Measurements from ENCODE around the gene COCH. TPM values are rescaled to one million over a fixed set of nuclear protein-coding genes. Genes with fewer than 3 reads are reported as not detected.

COCH gene
- total RNA-seq, 1 donor from 2014 or later, result 0.79 TPM

DNA sequence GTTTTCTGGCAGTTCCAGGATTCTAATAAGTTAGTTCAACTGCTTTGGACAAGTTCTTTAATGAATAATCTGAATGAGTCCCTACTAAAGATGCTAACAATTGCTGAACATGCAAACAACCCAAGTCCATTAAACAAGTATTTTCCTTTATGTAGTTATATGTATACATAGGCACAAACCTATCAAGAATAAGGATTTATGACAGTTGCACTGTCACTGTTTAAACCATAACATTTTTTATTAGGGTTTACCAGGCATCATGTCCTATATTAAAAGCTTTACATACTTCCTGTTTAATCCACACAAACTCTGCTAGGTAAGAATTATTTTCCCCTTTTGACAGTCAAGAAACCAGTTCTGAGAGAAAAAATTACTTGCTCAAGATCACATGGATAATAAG, 31.9 kb upstream of the COCH start:
- no peak overlapping the region for H3K4me2 ChIP-seq (ENCODE audit: low read length)
- no peaks in the 10 kb centered on the region for H3K9me3 ChIP-seq (ENCODE audit: insufficient read depth, low read depth, low read length)
- H3K36me3 ChIP-seq (ENCODE audit: insufficient read depth, low read length), result no peaks in the 10 kb centered on the region
- H3K9me3 Mint-ChIP-seq (ENCODE audit: unreplicated experiment), result no peaks in the 10 kb centered on the region
- H3K27me3 Mint-ChIP-seq (ENCODE audit: low read depth, unreplicated experiment), result peaks cover 2% of the 10 kb centered on the region
- H3K27ac Mint-ChIP-seq (ENCODE audit: unreplicated experiment), result no peak overlapping the region
- DNase-seq (ENCODE audit: low read depth), result no peak
- no peaks in the 10 kb centered on the region for H4K20me1 ChIP-seq (ENCODE audit: insufficient read depth, low read length)
- H3K36me3 Mint-ChIP-seq (ENCODE audit: low read depth, unreplicated experiment), result no peaks in the 10 kb centered on the region
- no peaks in the 10 kb centered on the region for H3K27me3 ChIP-seq (ENCODE audit: insufficient read depth, low read length)
- H3K4me1 ChIP-seq (ENCODE audit: insufficient read depth, low read length), result no peaks in the 10 kb centered on the region
- no peak overlapping the region for H3K27ac ChIP-seq (ENCODE audit: low read depth, low read length)
- no peak overlapping the region for H3K4me3 Mint-ChIP-seq (ENCODE audit: unreplicated experiment)
- H3K4me3 ChIP-seq (ENCODE audit: insufficient read depth, low read depth, low read length), result no peak overlapping the region
- no peaks in the 10 kb centered on the region for H3K79me2 ChIP-seq (ENCODE audit: insufficient read depth, low read length)
- no peaks in the 10 kb centered on the region for H3K4me1 Mint-ChIP-seq (ENCODE audit: low read depth, unreplicated experiment)
- TF ChIP-seq EZH2 (IDR thresholded peaks at IDR 0.05; ENCODE audit: insufficient read depth, low read length), result no peak
- TF ChIP-seq, protein P1, sequence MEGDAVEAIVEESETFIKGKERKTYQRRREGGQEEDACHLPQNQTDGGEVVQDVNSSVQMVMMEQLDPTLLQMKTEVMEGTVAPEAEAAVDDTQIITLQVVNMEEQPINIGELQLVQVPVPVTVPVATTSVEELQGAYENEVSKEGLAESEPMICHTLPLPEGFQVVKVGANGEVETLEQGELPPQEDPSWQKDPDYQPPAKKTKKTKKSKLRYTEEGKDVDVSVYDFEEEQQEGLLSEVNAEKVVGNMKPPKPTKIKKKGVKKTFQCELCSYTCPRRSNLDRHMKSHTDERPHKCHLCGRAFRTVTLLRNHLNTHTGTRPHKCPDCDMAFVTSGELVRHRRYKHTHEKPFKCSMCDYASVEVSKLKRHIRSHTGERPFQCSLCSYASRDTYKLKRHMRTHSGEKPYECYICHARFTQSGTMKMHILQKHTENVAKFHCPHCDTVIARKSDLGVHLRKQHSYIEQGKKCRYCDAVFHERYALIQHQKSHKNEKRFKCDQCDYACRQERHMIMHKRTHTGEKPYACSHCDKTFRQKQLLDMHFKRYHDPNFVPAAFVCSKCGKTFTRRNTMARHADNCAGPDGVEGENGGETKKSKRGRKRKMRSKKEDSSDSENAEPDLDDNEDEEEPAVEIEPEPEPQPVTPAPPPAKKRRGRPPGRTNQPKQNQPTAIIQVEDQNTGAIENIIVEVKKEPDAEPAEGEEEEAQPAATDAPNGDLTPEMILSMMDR (IDR thresholded peaks at IDR 0.05; ENCODE audit: insufficient read depth, low read depth, low read length), result no peak
- no peak overlapping the region for H2AFZ ChIP-seq (ENCODE audit: low read depth, low read length)
- no peak for FAIRE-seq
- H3K9ac ChIP-seq (ENCODE audit: low read length), result no peak overlapping the region

DNA sequence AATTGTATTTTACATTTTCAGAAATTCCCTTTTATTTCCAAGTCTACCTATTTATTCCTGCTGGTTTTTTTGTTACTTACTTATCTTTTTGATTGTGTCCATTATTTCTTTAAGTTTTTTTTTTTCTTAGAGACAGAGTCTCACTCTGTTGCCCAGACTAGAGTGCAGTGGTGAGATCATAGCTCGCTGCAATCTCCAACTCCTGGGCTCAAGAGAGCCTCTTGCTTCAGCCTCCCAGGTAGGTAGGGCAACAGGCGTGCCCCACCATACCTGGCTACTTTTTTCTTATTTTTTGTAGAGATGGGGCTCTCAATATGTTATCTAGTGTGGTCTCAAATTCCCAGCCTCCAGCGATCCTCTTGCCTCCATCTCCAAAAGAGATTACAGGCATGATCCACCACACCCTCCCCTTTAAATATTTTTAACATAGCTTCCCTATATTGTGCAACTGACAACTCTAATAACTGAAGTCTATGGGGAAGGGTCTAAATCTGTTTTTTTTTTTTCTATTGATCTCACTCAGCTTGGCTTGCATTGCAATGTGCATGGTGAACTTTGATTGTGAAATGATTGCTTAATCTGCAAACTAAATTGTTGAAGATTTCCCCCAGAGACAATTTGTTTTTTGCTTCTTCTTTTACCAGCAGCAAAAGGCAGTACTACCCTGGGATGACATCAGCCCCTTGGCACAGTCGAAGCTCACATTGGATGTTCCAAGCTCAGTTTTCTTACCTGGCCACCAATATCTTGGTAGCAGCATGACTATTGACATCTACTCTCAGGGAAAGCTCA, 25.7 kb upstream of the COCH start:
- no peak for TF ChIP-seq EZH2 (IDR thresholded peaks at IDR 0.05; ENCODE audit: insufficient read depth, low read length)
- TF ChIP-seq, protein P1 (IDR thresholded peaks at IDR 0.05; ENCODE audit: insufficient read depth, low read depth, low read length), result no peak
- H3K79me2 ChIP-seq (ENCODE audit: insufficient read depth, low read length), result no peaks in the 10 kb centered on the region
- no peak overlapping the region for H3K9ac ChIP-seq (ENCODE audit: low read length)
- H3K36me3 ChIP-seq (ENCODE audit: insufficient read depth, low read length), result no peaks in the 10 kb centered on the region
- H4K20me1 ChIP-seq (ENCODE audit: insufficient read depth, low read length), result no peaks in the 10 kb centered on the region
- Mint-ChIP-seq H3K27ac (ENCODE audit: unreplicated experiment) (no peak overlapping the region), H3K36me3 (ENCODE audit: low read depth, unreplicated experiment) (no peaks in the 10 kb centered on the region), H3K27me3 (ENCODE audit: low read depth, unreplicated experiment) (peaks cover 4% of the 10 kb centered on the region), H3K4me1 (ENCODE audit: low read depth, unreplicated experiment) (no peaks in the 10 kb centered on the region), H3K4me3 (ENCODE audit: unreplicated experiment) (no peak overlapping the region), H3K9me3 (ENCODE audit: unreplicated experiment) (peaks cover 2% of the 10 kb centered on the region)
- no peak overlapping the region for H3K4me2 ChIP-seq (ENCODE audit: low read length)
- no peak overlapping the region for H3K27ac ChIP-seq (ENCODE audit: low read depth, low read length)
- H3K4me3 ChIP-seq (ENCODE audit: insufficient read depth, low read depth, low read length), result no peak overlapping the region
- H3K27me3 ChIP-seq (ENCODE audit: insufficient read depth, low read length), result no peaks in the 10 kb centered on the region
- FAIRE-seq (no peak), DNase-seq (ENCODE audit: low read depth) (no peak)
- no peaks in the 10 kb centered on the region for H3K9me3 ChIP-seq (ENCODE audit: insufficient read depth, low read depth, low read length)
- no peak overlapping the region for H2AFZ ChIP-seq (ENCODE audit: low read depth, low read length)
- no peaks in the 10 kb centered on the region for H3K4me1 ChIP-seq (ENCODE audit: insufficient read depth, low read length)

DNA sequence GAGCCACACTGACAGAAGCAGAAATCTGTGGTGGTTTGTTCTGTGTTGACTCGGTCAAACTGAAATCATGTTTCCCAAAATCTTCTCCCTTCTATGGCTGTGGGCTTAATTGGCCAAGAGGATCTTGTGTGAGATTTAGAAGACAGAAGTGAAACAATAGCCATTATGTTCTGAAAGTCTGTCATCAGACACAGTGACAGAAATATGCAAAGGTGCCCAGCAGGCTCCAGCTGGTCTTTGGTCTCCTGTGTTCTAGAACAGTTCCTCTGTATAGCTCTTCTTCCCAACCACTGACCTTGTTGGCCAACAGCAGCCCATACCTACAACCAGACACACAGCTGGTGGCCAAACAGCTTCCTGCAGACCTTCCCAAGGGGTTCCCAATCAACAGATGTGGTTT, 25.0 kb upstream of the COCH start:
- Histone ChIP-seq H3K79me2 (ENCODE audit: insufficient read depth, low read length) (no peaks in the 10 kb centered on the region), H3K27me3 (ENCODE audit: insufficient read depth, low read length) (no peaks in the 10 kb centered on the region), H3K27ac (ENCODE audit: low read depth, low read length) (no peak overlapping the region), H3K4me2 (ENCODE audit: low read length) (no peak overlapping the region), H2AFZ (ENCODE audit: low read depth, low read length) (no peak overlapping the region), H3K4me3 (ENCODE audit: insufficient read depth, low read depth, low read length) (no peak overlapping the region), H3K36me3 (ENCODE audit: insufficient read depth, low read length) (no peaks in the 10 kb centered on the region), H3K4me1 (ENCODE audit: insufficient read depth, low read length) (no peaks in the 10 kb centered on the region), H4K20me1 (ENCODE audit: insufficient read depth, low read length) (no peaks in the 10 kb centered on the region), H3K9ac (ENCODE audit: low read length) (no peak overlapping the region), H3K9me3 (ENCODE audit: insufficient read depth, low read depth, low read length) (no peaks in the 10 kb centered on the region)
- peaks cover 4% of the 10 kb centered on the region for H3K27me3 Mint-ChIP-seq (ENCODE audit: low read depth, unreplicated experiment)
- no peak for TF ChIP-seq EZH2 (IDR thresholded peaks at IDR 0.05; ENCODE audit: insufficient read depth, low read length)
- TF ChIP-seq, protein P1 (IDR thresholded peaks at IDR 0.05; ENCODE audit: insufficient read depth, low read depth, low read length), result no peak
- H3K36me3 Mint-ChIP-seq (ENCODE audit: low read depth, unreplicated experiment), result no peaks in the 10 kb centered on the region
- H3K9me3 Mint-ChIP-seq (ENCODE audit: unreplicated experiment), result peaks cover 2% of the 10 kb centered on the region
- H3K27ac Mint-ChIP-seq (ENCODE audit: unreplicated experiment), result no peak overlapping the region
- DNase-seq (ENCODE audit: low read depth), result no peak
- FAIRE-seq, result no peak
- no peaks in the 10 kb centered on the region for H3K4me1 Mint-ChIP-seq (ENCODE audit: low read depth, unreplicated experiment)
- H3K4me3 Mint-ChIP-seq (ENCODE audit: unreplicated experiment), result no peak overlapping the region
